IMR-90 (cell line): Measurements from ENCODE around the gene LARP1. TPM values are rescaled to one million over a fixed set of nuclear protein-coding genes. Genes with fewer than 3 reads are reported as not detected.

Source experiments
- ATAC-seq: fragments of 200-7000 bp; cut with Tn5 transposase; 2 replicates; pipeline ENCODE4 v1.9.1; 2020; ENCODE audit warnings: low read depth, mild to moderate bottlenecking, moderate library complexity
- Bru-seq: library from RNA; stranded (reverse); fragments of 400-500 nt; gene quantifications from one replicate; lab custom pipeline; 2021; lab: Mats Ljungman, UMichigan
- BruChase-seq, 2 experiments: library from RNA; stranded (reverse); fragments of 400-500 nt; gene quantifications; one replicate each; lab custom pipeline; 2021; lab: Mats Ljungman, UMichigan
- BruUV-seq: library from RNA; stranded (reverse); fragments of 400-500 nt; replicated peaks from 2 replicates; lab custom pipeline; 2021; lab: Mats Ljungman, UMichigan
- CTCF ChIA-PET: fragments of 300-600 bp; formaldehyde crosslinking; extraction: SDS; loops from one replicate; lab custom pipeline; 2021; ENCODE audit warnings: antibody characterized with exemption; lab: Yijun Ruan, JAX
- POLR2A ChIA-PET: fragments of 300-600 bp; sonication (Branson Sonifier 250); formaldehyde crosslinking; loops from one replicate; lab custom pipeline; 2022; ENCODE audit warnings: antibody characterized with exemption; ENCODE audit not compliant: unreplicated experiment; lab: Charles Lee
- DNase-seq: peaks from one replicate; pipeline ENCODE4 v3.0.0; 2013
- H2AFZ ChIP-seq: replicated peaks from 2 replicates; pipeline ENCODE3; 2013; ENCODE audit warnings: low read length, mild to moderate bottlenecking; ENCODE audit not compliant: poor library complexity
- H2AK5ac ChIP-seq: 2 replicates; pipeline ENCODE4 v1.6.1; 2013; ENCODE audit warnings: low read depth, low read length, inconsistent platforms
- H2AK9ac ChIP-seq: replicated peaks from 2 replicates; pipeline ENCODE3; 2013; ENCODE audit warnings: mild to moderate bottlenecking, low read depth, low read length, moderate library complexity; ENCODE audit not compliant: poor library complexity
- H2BK120ac ChIP-seq: 2 replicates; pipeline ENCODE4 v1.6.1; 2013; ENCODE audit warnings: low read depth, low read length, inconsistent platforms
- H2BK15ac ChIP-seq: 3 replicates; pipeline ENCODE4 v1.6.1; 2013; ENCODE audit warnings: low read depth, low read length, inconsistent platforms
- H2BK20ac ChIP-seq: 2 replicates; pipeline ENCODE4 v1.6.1; 2013; ENCODE audit warnings: low read depth, mild to moderate bottlenecking, inconsistent platforms, low read length, moderate library complexity
- H2BK5ac ChIP-seq: 2 replicates; pipeline ENCODE4 v1.6.1; 2013; ENCODE audit warnings: mild to moderate bottlenecking, low read depth, low read length, inconsistent platforms; ENCODE audit not compliant: poor library complexity, severe bottlenecking
- H3K14ac ChIP-seq: replicated peaks from 2 replicates; pipeline ENCODE4 v1.6.1; 2013; ENCODE audit warnings: low read depth, low read length, inconsistent platforms
- H3K18ac ChIP-seq: 2 replicates; pipeline ENCODE4 v1.6.1; 2013; ENCODE audit warnings: low read depth, low read length, control low read depth
- H3K23ac ChIP-seq: 2 replicates; pipeline ENCODE4 v1.6.1; 2013; ENCODE audit warnings: low read depth, low read length, inconsistent platforms
- H3K27ac ChIP-seq: 2 replicates; pipeline ENCODE4 v1.5.1; 2013; ENCODE audit warnings: mild to moderate bottlenecking, control low read depth, low read length; ENCODE audit not compliant: insufficient read depth
- H3K27me3 ChIP-seq: 2 replicates; pipeline ENCODE4 v1.6.1; 2013; ENCODE audit warnings: low read length; ENCODE audit not compliant: control insufficient read depth, insufficient read depth
- H3K36me3 ChIP-seq: 2 replicates; pipeline ENCODE4 v1.6.1; 2013; ENCODE audit warnings: low read length, mixed read lengths; ENCODE audit not compliant: control insufficient read depth, insufficient read depth
- H3K4ac ChIP-seq: 2 replicates; pipeline ENCODE4 v1.6.1; 2013; ENCODE audit warnings: low read depth, low read length, inconsistent platforms
- H3K4me1 ChIP-seq: 2 replicates; pipeline ENCODE4 v1.6.1; 2013; ENCODE audit warnings: low read length, mixed read lengths; ENCODE audit not compliant: control insufficient read depth, insufficient read depth
- H3K4me2 ChIP-seq: 2 replicates; pipeline ENCODE4 v1.6.1; 2013; ENCODE audit warnings: low read depth, mild to moderate bottlenecking, control low read depth, low read length, moderate library complexity
- H3K4me3 ChIP-seq: 2 replicates; pipeline ENCODE4 v1.5.1; 2013; ENCODE audit warnings: low read depth, mild to moderate bottlenecking, control low read depth, low read length, moderate library complexity; ENCODE audit not compliant: insufficient read depth
- H3K56ac ChIP-seq: 2 replicates; pipeline ENCODE4 v1.6.1; 2013; ENCODE audit warnings: low read length, inconsistent platforms; ENCODE audit not compliant: insufficient read depth; ENCODE audit errors: extremely low read depth
- H3K79me1 ChIP-seq, 2 experiments: 2 replicates each; pipeline ENCODE4 v1.6.1; 2013; ENCODE audit warnings: low read length in 2 of 2, inconsistent platforms in 1 of 2, low read depth in 1 of 2
- H3K9ac ChIP-seq: 2 replicates; pipeline ENCODE4 v1.6.1; 2013; ENCODE audit warnings: low read depth, low read length, control low read depth
- H3K9me1 ChIP-seq: 2 replicates; pipeline ENCODE4 v1.6.1; 2013; ENCODE audit warnings: low read length, inconsistent platforms; ENCODE audit not compliant: insufficient read depth
- H3K9me3 ChIP-seq: 2 replicates; pipeline ENCODE4 v1.6.1; 2013; ENCODE audit warnings: low read length; ENCODE audit not compliant: control insufficient read depth, insufficient read depth
- H4K20me1 ChIP-seq: 2 replicates; pipeline ENCODE4 v1.6.1; 2013; ENCODE audit warnings: low read length, inconsistent platforms; ENCODE audit not compliant: insufficient read depth
- H4K5ac ChIP-seq: 2 replicates; pipeline ENCODE4 v1.6.1; 2013; ENCODE audit warnings: mild to moderate bottlenecking, low read depth, low read length, control low read depth
- H4K8ac ChIP-seq, 2 experiments: 2 replicates each; pipeline ENCODE4 v1.6.1; 2013; ENCODE audit warnings: low read depth in 2 of 2, low read length in 2 of 2, control low read depth in 1 of 2, inconsistent platforms in 1 of 2
- H4K91ac ChIP-seq: 2 replicates; pipeline ENCODE4 v1.6.1; 2013; ENCODE audit warnings: low read depth, low read length, inconsistent platforms; ENCODE audit not compliant: insufficient read depth
- MAZ ChIP-seq: IDR thresholded peaks from 2 replicates; pipeline ENCODE4 v1.6.1; 2012; ENCODE audit warnings: low read depth, mild to moderate bottlenecking, low read length, improper control_type of control experiment, moderate library complexity, borderline replicate concordance
- MXI1 ChIP-seq: IDR thresholded peaks from 2 replicates; pipeline ENCODE4 v1.6.1; 2012; ENCODE audit warnings: low read depth, mild to moderate bottlenecking, low read length, moderate library complexity, borderline replicate concordance
- RAD21 ChIP-seq: IDR thresholded peaks from 2 replicates; pipeline ENCODE4 v1.6.1; 2012; ENCODE audit warnings: low read length, improper control_type of control experiment
- WGBS, 2 experiments: methylation state at CpG; one replicate each; pipeline versions ENCODE4 v1.1.5 to v1.1.7; 2013; ENCODE audit warnings: missing lambda C conversion rate in 2 of 2; ENCODE audit not compliant: insufficient read length in 1 of 2; ENCODE audit errors: extremely low coverage in 2 of 2; 5-methylcytosine and 5-hydroxymethylcytosine counted together
- dilution Hi-C: fragments of 300-500 bp; cut with HindIII; formaldehyde crosslinking; loops from one replicate; pipeline ENCODE4 v1.14.3; 2018; ENCODE audit warnings: low sequenced_read_pairs; ENCODE audit not compliant: unreplicated experiment
- in situ Hi-C: fragments of 300-500 bp; cut with MboI; formaldehyde crosslinking; loops from 3 replicates; pipeline ENCODE4 v1.14.3; 2019; ENCODE audit warnings: low sequenced_read_pairs, inconsistent platforms, mixed read lengths
- intact Hi-C: fragments of 100-400 bp; cut with micrococcal nuclease; formaldehyde crosslinking; loops from 2 replicates; pipeline ENCODE4 v1.10.0; 2022
- long read RNA-seq: library from polyadenylated mRNA; unstranded; transcript quantifications from one replicate; pipeline ENCODE4 v2.0.0, GENCODE V29; 2021; ENCODE audit not compliant: unreplicated experiment
- polyA plus RNA-seq, 3 experiments: library from polyadenylated mRNA; depleted of rRNA; stranded (reverse); fragments of >200 nt; gene quantifications; 2 replicates each; pipeline ENCODE4 v1.2.3, GENCODE V29; 2012; ENCODE audit warnings: low replicate concordance in 1 of 3
- total RNA-seq: library from RNA; depleted of rRNA; stranded (reverse); fragments of >200 nt; gene quantifications from 2 replicates; pipeline ENCODE4 v1.2.3, GENCODE V29; 2012; rRNA removed

Gene LARP1
- total RNA-seq: 41.9 and 47.3 TPM in 2 replicates
- 70.3 and 77.4 TPM in 2 replicates for polyA plus RNA-seq (2012; rRNA removed)
- polyA plus RNA-seq (2012; cell fraction: cytosol; rRNA removed): 55.0 and 59.6 TPM in 2 replicates
- polyA plus RNA-seq (2012; cell fraction: nucleus; rRNA removed; ENCODE audit: low replicate concordance): 78.4 and 111 TPM in 2 replicates
- Bru-seq, nascent RNA: percentile 86 among the genes with signal in this experiment
- percentile 94 among the genes with signal in this experiment for BruChase-seq, experiment 1, labeled RNA remaining after a 6-hour chase
- BruChase-seq, experiment 2, labeled RNA remaining after a 2-hour chase: percentile 91 among the genes with signal in this experiment
- long read RNA-seq, partial matches to known transcripts: 37 of 127 reads
- long read RNA-seq, other reads (novel, unspliced or antisense): 88 of 127 reads

- in situ Hi-C loops (loop anchor here (5.0 kb wide), 1 partner anchor 47 kb away; no protein-coding TSS in a partner anchor), intact Hi-C loops (loop anchor here (1.0 to 2.0 kb wide), 6 partner anchors 39 to 105 kb away; no protein-coding TSS in a partner anchor), dilution Hi-C loops (no loop called here)
- Histone ChIP-seq H2AFZ (peak within 1 kb of the TSS; percentile 97), H3K4me1 (peaks cover 19% of the 10 kb centered on the region), H3K4me3 (peak within 1 kb of the TSS; percentile 98), H3K4me2 (peak within 1 kb of the TSS; percentile 95), H3K27me3 (no peaks in the 10 kb centered on the region), H3K4ac (peak within 1 kb of the TSS; percentile 98), H4K91ac (peak within 1 kb of the TSS; percentile 64), H3K23ac (peak within 1 kb of the TSS; percentile 73), H3K56ac (peak within 1 kb of the TSS; percentile 78), H2AK5ac (peak within 1 kb of the TSS; percentile 46), H3K18ac (peak within 1 kb of the TSS; percentile 92), H2BK5ac (peak within 1 kb of the TSS; percentile 91), H4K20me1 (peaks cover 41% of the 10 kb centered on the region), H3K14ac (peak within 1 kb of the TSS; percentile 94), H4K8ac (peak within 1 kb of the TSS; percentile 89 to 94), H4K5ac (peak within 1 kb of the TSS; percentile 90), H2BK15ac (peak within 1 kb of the TSS; percentile 90), H3K36me3 (no peaks in the 10 kb centered on the region), H3K79me1 (peaks cover 0 to 20% of the 10 kb centered on the region in 2 experiments; a peak in 2 of 4 replicates), H3K27ac (peak within 1 kb of the TSS; percentile 97), H3K9me1 (peaks cover 16% of the 10 kb centered on the region; the same call in 1 of the 2 replicates), H2AK9ac (peak within 1 kb of the TSS; percentile 98), H2BK120ac (peak within 1 kb of the TSS; percentile 82), H3K9ac (peak within 1 kb of the TSS; percentile 100), H2BK20ac (no peak within 1 kb of the TSS), H3K9me3 (no peaks in the 10 kb centered on the region)
- WGBS, 2 experiments: 2% methylated on average over 13 of the region's 75 CpGs; no CpG with 5 or more reads in 1 of the 2 experiments
- ATAC-seq: peak; percentile 6
- DNase-seq: peak; percentile 19
- ChIA-PET POLR2A (no interaction called here), CTCF (no interaction called here)
- no TSS peak for BruUV-seq
- TF ChIP-seq MXI1: peak; percentile 29; the same call in 1 of the 2 replicates
- no peak for TF ChIP-seq RAD21
- no peak for TF ChIP-seq MAZ
These were observed at the start of gene LARP1 for GRCh38 chr5:154755361-154756008. Gene LARP1 (plus strand): TSS chr5:154755377. CDS start chr5:154755758, 381 bp downstream.
